PC-9 (cell line): ENCODE data around the gene SV2C.

Experiments used
- EZH2 ChIP-seq: fragments of 200-600 bp; sonication (generic); IDR thresholded peaks from 2 replicates; pipeline ENCODE4 v1.8.0; 2017; ENCODE audit warnings: antibody characterized with exemption, low read depth
- TF ChIP-seq, protein P1 (sequence below): fragments of 200-600 bp; sonication (generic); conservative IDR thresholded peaks from 2 replicates; pipeline ENCODE4 v1.6.1; 2017; ENCODE audit warnings: mixed run types, antibody characterized with exemption, mild to moderate bottlenecking, moderate library complexity

DNA sequence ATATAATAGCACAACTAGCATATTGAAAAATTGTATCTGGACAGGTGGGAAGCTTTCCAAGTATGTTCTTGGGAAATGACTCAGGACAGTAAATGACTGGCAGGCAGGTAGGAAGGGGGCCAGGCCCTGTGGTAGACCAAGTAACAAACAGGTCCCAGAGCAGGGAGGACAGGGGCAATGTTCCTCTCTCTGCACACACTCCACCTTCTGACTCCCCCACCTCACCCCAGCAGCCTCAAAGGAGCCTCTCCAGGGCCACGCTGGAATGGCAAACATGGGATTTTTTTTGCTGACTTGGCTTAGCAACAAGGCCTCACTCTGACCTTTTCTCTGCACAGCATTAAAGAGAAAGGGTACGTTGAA is 288.8 kb downstream of the SV2C start:
- TF ChIP-seq, protein P1, sequence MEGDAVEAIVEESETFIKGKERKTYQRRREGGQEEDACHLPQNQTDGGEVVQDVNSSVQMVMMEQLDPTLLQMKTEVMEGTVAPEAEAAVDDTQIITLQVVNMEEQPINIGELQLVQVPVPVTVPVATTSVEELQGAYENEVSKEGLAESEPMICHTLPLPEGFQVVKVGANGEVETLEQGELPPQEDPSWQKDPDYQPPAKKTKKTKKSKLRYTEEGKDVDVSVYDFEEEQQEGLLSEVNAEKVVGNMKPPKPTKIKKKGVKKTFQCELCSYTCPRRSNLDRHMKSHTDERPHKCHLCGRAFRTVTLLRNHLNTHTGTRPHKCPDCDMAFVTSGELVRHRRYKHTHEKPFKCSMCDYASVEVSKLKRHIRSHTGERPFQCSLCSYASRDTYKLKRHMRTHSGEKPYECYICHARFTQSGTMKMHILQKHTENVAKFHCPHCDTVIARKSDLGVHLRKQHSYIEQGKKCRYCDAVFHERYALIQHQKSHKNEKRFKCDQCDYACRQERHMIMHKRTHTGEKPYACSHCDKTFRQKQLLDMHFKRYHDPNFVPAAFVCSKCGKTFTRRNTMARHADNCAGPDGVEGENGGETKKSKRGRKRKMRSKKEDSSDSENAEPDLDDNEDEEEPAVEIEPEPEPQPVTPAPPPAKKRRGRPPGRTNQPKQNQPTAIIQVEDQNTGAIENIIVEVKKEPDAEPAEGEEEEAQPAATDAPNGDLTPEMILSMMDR: no peak
- no peak for TF ChIP-seq EZH2
